Neuronal stem cell (in vitro differentiated cells): ENCODE results near the gene HSPA9.

Source experiments
- DNase-seq: peaks from one replicate; pipeline ENCODE4 v3.0.0-alpha.2; 2013; ENCODE audit warnings: low spot score
- H2AFZ ChIP-seq: one replicate; pipeline ENCODE4 v1.6.1; 2013; ENCODE audit warnings: mild to moderate bottlenecking, low read length, inconsistent platforms
- H2AK5ac ChIP-seq: 2 replicates; pipeline ENCODE4 v1.6.1; 2013; ENCODE audit warnings: low read depth, mild to moderate bottlenecking, inconsistent platforms, low read length, moderate library complexity, mixed read lengths
- H2BK120ac ChIP-seq: 2 replicates; pipeline ENCODE4 v1.6.1; 2013; ENCODE audit warnings: low read depth, mild to moderate bottlenecking, inconsistent platforms, low read length, moderate library complexity, mixed read lengths
- H2BK12ac ChIP-seq: one replicate; pipeline ENCODE4 v1.6.1; 2013; ENCODE audit warnings: low read length, inconsistent platforms
- H2BK15ac ChIP-seq: 2 replicates; pipeline ENCODE4 v1.6.1; 2013; ENCODE audit warnings: mild to moderate bottlenecking, low read length, inconsistent platforms, mixed read lengths
- H2BK5ac ChIP-seq: one replicate; pipeline ENCODE4 v1.6.1; 2013; ENCODE audit warnings: inconsistent platforms, mild to moderate bottlenecking, low read length, moderate library complexity
- H3K14ac ChIP-seq: one replicate; pipeline ENCODE4 v1.6.1; 2013; ENCODE audit warnings: low read length, inconsistent platforms
- H3K18ac ChIP-seq: 2 replicates; pipeline ENCODE4 v1.6.1; 2013; ENCODE audit warnings: low read length, inconsistent platforms
- H3K23ac ChIP-seq: 2 replicates; pipeline ENCODE4 v1.6.1; 2013; ENCODE audit warnings: low read depth, mild to moderate bottlenecking, mixed read lengths, low read length, inconsistent platforms; ENCODE audit not compliant: poor library complexity
- H3K27ac ChIP-seq: replicated peaks from 3 replicates; pipeline ENCODE4 v1.5.1; 2013; ENCODE audit warnings: low read length, inconsistent platforms
- H3K27me3 ChIP-seq, 3 experiments: 2 replicates each; pipeline ENCODE4 v1.6.1; 2013; ENCODE audit warnings: low read length in 3 of 3, mild to moderate bottlenecking in 2 of 3, inconsistent platforms in 1 of 3, low read depth in 1 of 3, mixed read lengths in 1 of 3, moderate library complexity in 1 of 3; ENCODE audit not compliant: control insufficient read depth in 3 of 3, insufficient read depth in 3 of 3
- H3K36me3 ChIP-seq, 2 donors: replicated peaks in 1 of 2; 2 replicates each; pipeline ENCODE4 v1.6.1; 2013; ENCODE audit warnings: low read length in 2 of 2; ENCODE audit not compliant: control insufficient read depth in 2 of 2, insufficient read depth in 2 of 2
- H3K4ac ChIP-seq: 2 replicates; pipeline ENCODE4 v1.6.1; 2013; ENCODE audit warnings: inconsistent platforms, mild to moderate bottlenecking, low read length, moderate library complexity
- H3K4me1 ChIP-seq, 2 donors: 1 replicate in 1 of 2; 2 replicates in 1 of 2; pipeline ENCODE4 v1.6.1; 2013; ENCODE audit warnings: low read length in 2 of 2, low read depth in 1 of 2; ENCODE audit not compliant: control insufficient read depth in 2 of 2, insufficient read depth in 1 of 2
- H3K4me2 ChIP-seq: one replicate; pipeline ENCODE4 v1.6.1; 2013; ENCODE audit warnings: mild to moderate bottlenecking, low read length, inconsistent platforms; ENCODE audit not compliant: insufficient read depth, poor library complexity, severe bottlenecking
- H3K4me3 ChIP-seq, 2 donors: 2 replicates each; pipeline ENCODE4 v1.5.1; 2013; ENCODE audit warnings: low read length in 2 of 2, mild to moderate bottlenecking in 2 of 2, inconsistent platforms in 1 of 2, moderate library complexity in 1 of 2
- H3K79me1 ChIP-seq: one replicate; pipeline ENCODE4 v1.6.1; 2013; ENCODE audit warnings: low read depth, mild to moderate bottlenecking, inconsistent platforms, low read length, moderate library complexity
- H3K9ac ChIP-seq: one replicate; pipeline ENCODE4 v1.6.1; 2013; ENCODE audit warnings: mild to moderate bottlenecking, low read depth, low read length, inconsistent platforms; ENCODE audit not compliant: poor library complexity
- H3K9me3 ChIP-seq, 2 donors: replicated peaks in 1 of 2; 2 replicates each; pipeline versions ENCODE3 to v1.6.1; 2013; ENCODE audit warnings: low read length in 2 of 2, mild to moderate bottlenecking in 2 of 2, inconsistent platforms in 1 of 2, low read depth in 1 of 2, mixed read lengths in 1 of 2, moderate library complexity in 1 of 2; ENCODE audit not compliant: control insufficient read depth in 2 of 2, insufficient read depth in 1 of 2
- H4K8ac ChIP-seq: one replicate; pipeline ENCODE4 v1.6.1; 2013; ENCODE audit warnings: low read depth, mild to moderate bottlenecking, inconsistent platforms, low read length, moderate library complexity
- H4K91ac ChIP-seq: one replicate; pipeline ENCODE4 v1.6.1; 2013; ENCODE audit warnings: low read length, low read depth, mild to moderate bottlenecking, inconsistent platforms; ENCODE audit not compliant: poor library complexity
- WGBS, 2 donors: extraction: QIAGEN DNeasy Blood & Tissue Kit; methylation state at CpG; one replicate each; pipeline ENCODE4 v1.1.7; 2013; ENCODE audit warnings: missing lambda C conversion rate in 2 of 2, mixed read lengths in 1 of 2; ENCODE audit not compliant: insufficient read length in 2 of 2, insufficient replicate concordance in 1 of 2; ENCODE audit errors: extremely low coverage in 2 of 2; 5-methylcytosine and 5-hydroxymethylcytosine counted together

The HSPA9 gene

DNA sequence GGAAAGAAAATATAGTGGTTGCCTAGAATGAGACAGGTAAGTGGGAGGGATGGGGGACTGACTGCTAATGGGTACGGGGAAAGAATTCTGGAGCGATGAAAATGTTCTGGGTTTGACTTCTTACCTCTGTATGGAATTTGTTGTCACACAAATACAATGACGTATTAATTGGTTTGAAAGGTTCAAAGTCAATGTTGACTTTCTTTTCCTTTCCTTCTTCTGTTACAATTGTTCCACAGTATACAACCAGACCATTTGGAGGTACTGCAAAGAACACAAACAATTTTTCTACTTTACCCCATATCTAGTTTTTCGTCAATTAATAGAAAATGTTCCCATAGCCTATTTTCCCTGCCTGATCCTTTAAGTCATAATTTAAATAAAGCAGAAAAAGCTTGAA is 57.8 kb downstream of the HSPA9 start:
- H4K8ac ChIP-seq, result no peak overlapping the region
- H2AFZ ChIP-seq, result no peak overlapping the region
- no peak overlapping the region for H3K23ac ChIP-seq
- H2BK5ac ChIP-seq, result no peak overlapping the region
- no peak overlapping the region for H3K18ac ChIP-seq
- H3K14ac ChIP-seq, result no peak overlapping the region
- no peak overlapping the region for H3K4me2 ChIP-seq
- H4K91ac ChIP-seq, result no peak overlapping the region
- H3K9me3 ChIP-seq, result peaks cover 0 to 7% of the 10 kb centered on the region in 2 donors
- no peaks in the 10 kb centered on the region for H3K4me1 ChIP-seq
- H3K27me3 ChIP-seq, result no peaks in the 10 kb centered on the region
- peaks cover 1% of the 10 kb centered on the region for H3K79me1 ChIP-seq
- no peak overlapping the region for H2BK12ac ChIP-seq
- H2BK15ac ChIP-seq, result no peak overlapping the region
- no peak for DNase-seq
- H3K27ac ChIP-seq, result no peak overlapping the region
- peaks cover 19 to 84% of the 10 kb centered on the region in 2 donors for H3K36me3 ChIP-seq
- no peak overlapping the region for H3K4me3 ChIP-seq
- H2BK120ac ChIP-seq, result no peak overlapping the region
- WGBS, 2 donors, result no CpG with 5 or more reads among the region's 4 CpGs
- H3K9ac ChIP-seq, result no peak overlapping the region
- no peak overlapping the region for H3K4ac ChIP-seq
- no peak overlapping the region for H2AK5ac ChIP-seq

DNA sequence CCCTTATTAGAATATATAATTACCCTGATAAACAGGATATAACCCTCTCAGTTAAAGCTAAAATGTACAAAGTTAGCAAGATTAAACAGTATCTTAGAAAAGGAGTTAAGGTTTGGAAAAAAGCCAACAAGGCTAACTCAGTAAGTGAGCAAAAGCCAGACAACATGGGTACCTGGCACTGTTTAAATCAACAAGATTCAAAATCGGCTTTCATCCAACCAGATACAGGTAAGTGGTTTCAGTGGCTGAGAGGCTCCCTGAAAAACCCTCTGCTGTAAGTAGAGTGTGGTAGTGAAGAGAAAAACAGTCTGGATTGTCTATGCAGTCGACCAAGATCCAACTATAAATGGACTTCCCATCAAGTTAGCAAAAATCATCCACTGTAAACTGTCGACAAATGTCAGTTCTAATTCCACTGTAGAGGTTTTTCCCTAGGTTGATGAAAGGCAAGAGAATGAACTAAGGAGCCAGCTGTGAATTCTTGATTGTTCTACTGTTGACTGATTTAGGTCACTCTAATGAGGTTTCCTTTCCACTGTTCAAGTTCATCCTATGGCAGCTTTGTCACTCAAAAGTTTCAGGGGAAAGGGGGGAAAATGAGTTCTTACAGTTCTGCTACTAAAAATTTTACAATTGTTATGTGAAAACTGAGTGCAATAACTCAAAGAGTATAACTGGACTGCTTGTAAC is 59.5 kb downstream of the HSPA9 start:
- Histone ChIP-seq H3K79me1 (peaks cover 1% of the 10 kb centered on the region), H3K4me3 (no peak overlapping the region), H4K91ac (no peak overlapping the region), H4K8ac (no peak overlapping the region), H3K36me3 (peaks cover 20 to 87% of the 10 kb centered on the region in 2 donors), H3K18ac (no peak overlapping the region), H2BK15ac (no peak overlapping the region), H2AFZ (no peak overlapping the region), H3K4ac (no peak overlapping the region), H3K9ac (no peak overlapping the region), H3K27me3 (no peaks in the 10 kb centered on the region), H2BK12ac (no peak overlapping the region), H3K14ac (no peak overlapping the region), H3K4me1 (no peaks in the 10 kb centered on the region), H3K9me3 (no peaks in the 10 kb centered on the region), H2BK120ac (no peak overlapping the region), H3K27ac (no peak overlapping the region), H3K23ac (no peak overlapping the region), H2BK5ac (no peak overlapping the region), H2AK5ac (no peak overlapping the region), H3K4me2 (no peak overlapping the region)
- DNase-seq, result no peak
- WGBS, 2 donors, result no CpG with 5 or more reads among the region's 3 CpGs

DNA sequence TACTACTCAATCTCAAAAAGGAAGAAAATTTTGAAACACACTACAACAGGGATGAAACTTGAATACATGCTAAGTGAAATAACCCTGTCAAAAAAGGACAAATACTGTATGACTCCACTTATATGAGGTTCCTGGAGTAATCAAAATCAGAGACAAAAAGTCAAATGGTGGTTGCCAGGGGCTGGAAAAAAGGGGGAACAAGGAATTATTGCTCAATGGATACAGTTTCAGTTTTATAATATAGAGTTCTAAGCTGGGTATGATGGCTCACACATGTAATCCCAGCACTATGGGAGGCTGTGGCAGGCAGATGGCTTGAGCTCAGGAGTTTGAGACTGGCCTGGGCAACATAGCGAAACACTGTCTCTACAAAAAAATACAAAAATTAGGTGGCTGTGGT is 61.2 kb downstream of the HSPA9 start:
- Histone ChIP-seq H2BK12ac (no peak overlapping the region), H3K23ac (no peak overlapping the region), H3K4me1 (no peaks in the 10 kb centered on the region), H3K18ac (no peak overlapping the region), H3K36me3 (peaks cover 21 to 97% of the 10 kb centered on the region in 2 donors), H2BK15ac (no peak overlapping the region), H2AFZ (no peak overlapping the region), H3K79me1 (peaks cover 1% of the 10 kb centered on the region), H3K27ac (no peak overlapping the region), H3K27me3 (no peaks in the 10 kb centered on the region), H3K4ac (no peak overlapping the region), H2AK5ac (no peak overlapping the region), H3K9me3 (no peaks in the 10 kb centered on the region), H3K4me3 (no peak overlapping the region), H2BK5ac (no peak overlapping the region), H4K8ac (no peak overlapping the region), H2BK120ac (no peak overlapping the region), H3K4me2 (no peak overlapping the region), H3K14ac (no peak overlapping the region), H4K91ac (no peak overlapping the region), H3K9ac (no peak overlapping the region)
- no CpG with 5 or more reads among the region's 1 CpG for WGBS, 2 donors
- no peak for DNase-seq

- Histone ChIP-seq H2BK15ac (no peak overlapping the region), H2BK120ac (no peak overlapping the region), H2BK5ac (no peak overlapping the region), H3K4me1 (no peaks in the 10 kb centered on the region), H3K4me3 (no peak overlapping the region), H3K23ac (no peak overlapping the region), H2AK5ac (no peak overlapping the region), H3K36me3 (peaks cover 14 to 83% of the 10 kb centered on the region in 2 donors), H3K9me3 (no peaks in the 10 kb centered on the region), H4K8ac (no peak overlapping the region), H3K79me1 (no peaks in the 10 kb centered on the region), H4K91ac (no peak overlapping the region), H2BK12ac (no peak overlapping the region), H3K18ac (no peak overlapping the region), H2AFZ (no peak overlapping the region), H3K27ac (no peak overlapping the region), H3K27me3 (no peaks in the 10 kb centered on the region), H3K4ac (no peak overlapping the region), H3K4me2 (no peak overlapping the region), H3K14ac (no peak overlapping the region), H3K9ac (no peak overlapping the region)
- no CpG with 5 or more reads among the region's 3 CpGs for WGBS, 2 donors
- DNase-seq, result no peak
Measured at GRCh38 chr5:138508958-138509357, 66.2 kb downstream of the HSPA9 start.
